ENCODE measurements around the gene NTSR1.

Gene NTSR1

DNA sequence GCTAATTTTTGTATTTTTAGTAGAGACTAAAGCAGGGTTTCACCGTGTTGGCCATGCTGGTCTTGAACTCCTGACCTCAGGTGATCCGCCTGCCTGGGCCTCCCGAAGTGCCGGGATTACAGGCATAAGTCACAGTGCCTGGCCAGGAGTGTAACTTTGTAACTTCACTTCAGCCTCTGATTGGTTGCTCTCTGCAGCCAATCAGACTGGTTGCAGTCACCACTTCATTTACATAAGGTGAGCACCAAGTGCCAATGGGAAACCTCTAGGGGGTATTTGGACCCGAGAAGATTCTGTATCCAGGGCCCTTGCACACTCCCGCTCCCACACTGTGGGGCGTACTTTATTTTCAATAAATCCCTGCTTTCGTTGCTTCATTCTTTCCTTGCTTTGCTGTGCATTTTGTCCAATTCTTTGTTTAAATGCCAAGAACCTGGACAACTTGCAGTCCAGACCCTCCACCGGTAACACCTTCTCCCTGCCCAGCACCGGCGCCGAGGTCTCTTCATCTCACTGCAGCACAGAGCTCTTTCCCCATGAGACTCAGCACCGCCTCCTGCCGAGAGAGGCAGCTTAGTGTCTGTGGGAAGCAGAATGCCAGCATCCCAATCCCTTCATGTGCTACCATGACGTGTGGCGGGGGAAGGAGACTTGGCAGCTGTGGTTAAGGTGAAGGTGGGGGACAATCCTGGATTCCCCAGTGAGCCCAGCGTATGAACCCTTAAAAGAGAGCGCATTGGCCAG, 73.7 kb downstream of the NTSR1 start:
- no peak for DNase-seq (ENCODE audit: low read depth in 2 of 3, low spot score in 1 of 3)

DNA sequence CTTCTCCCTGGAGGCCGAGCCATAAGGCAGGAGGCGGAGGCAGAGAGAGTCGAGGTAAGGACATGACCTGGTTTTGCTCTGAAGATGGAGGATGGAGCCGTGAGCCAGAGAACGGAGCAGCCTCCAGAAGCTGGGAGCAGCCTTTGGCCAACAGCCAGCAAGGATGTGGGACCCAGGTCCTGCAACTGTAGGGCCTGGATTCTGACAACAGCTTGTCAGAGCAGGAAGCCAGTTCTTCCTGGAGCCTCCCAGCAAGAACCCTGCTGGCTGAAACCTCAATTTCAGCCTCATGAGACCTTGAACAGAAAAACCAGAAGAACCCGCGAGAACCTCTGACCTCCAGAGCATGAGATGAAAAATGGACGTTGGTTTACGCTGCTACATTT, 74.2 kb downstream of the NTSR1 start:
- DNase-seq (ENCODE audit: low read depth in 2 of 3, low spot score in 1 of 3) = no peak

DNA sequence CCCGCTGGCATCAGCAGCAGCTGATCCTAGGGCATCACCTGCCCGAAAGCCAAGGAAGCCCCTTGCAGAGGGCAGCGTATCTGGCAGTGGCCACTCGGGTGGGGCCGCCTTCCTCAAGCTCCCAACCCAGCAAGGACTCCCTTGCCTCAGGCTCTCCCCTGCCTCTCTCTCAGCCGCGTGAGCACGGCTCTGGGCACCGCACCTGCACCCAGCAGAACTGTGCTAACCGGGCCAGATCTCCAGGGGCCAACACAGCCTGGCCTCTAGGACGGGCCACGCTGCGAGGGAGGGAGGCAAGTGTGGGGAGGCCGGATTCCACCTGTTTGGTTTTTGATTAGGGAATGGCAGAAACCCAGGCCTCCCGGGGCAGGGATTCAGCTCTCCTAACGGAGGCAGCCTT, 75.9 kb downstream of the NTSR1 start:
- DNase-seq (ENCODE audit: low read depth in 2 of 3, low spot score in 1 of 3) = no peak

DNA sequence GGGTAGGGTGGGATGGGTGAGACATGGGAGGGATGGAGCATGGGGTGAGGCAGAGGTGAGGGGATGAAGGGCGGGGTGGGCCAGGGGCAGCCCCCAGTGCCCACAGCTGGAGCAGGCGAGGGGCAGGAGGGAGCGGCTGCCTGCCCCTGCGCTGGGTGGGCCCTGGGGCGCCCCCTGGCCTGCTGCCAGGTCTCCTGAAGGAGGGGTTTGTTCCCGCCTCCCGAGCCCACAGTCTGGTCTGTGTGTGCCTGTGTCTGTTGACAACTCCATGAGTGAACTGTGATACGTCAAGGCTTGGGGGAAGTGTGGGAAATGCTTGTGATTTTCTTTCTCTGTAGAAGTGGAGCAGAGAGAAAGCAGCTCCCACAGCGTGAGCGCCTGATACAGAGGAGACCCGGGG, 76.8 kb downstream of the NTSR1 start:
- DNase-seq (ENCODE audit: low read depth in 2 of 3, low spot score in 1 of 3) = no peak

DNA sequence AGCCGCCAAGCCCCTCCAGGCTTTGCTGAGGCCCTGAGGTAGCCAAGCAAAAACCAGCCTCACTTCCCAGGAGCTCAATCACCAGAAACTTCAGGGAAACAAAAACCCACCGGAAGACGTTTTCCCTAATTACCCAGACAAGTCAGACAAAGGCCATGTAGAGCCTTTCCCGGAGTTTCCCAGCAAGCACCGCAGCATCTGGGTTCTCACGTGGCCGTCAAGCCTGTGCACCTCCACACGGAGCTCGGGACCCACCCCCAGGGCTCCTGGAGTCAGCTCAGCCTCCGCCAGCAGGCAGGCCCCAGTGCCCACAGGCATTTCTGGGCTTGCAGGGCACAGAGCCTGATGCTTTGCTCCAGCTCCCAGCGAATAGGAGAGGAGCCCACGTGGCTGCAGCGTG, 77.5 kb downstream of the NTSR1 start:
- no peak for DNase-seq (ENCODE audit: low read depth in 2 of 3, low spot score in 1 of 3)

DNA sequence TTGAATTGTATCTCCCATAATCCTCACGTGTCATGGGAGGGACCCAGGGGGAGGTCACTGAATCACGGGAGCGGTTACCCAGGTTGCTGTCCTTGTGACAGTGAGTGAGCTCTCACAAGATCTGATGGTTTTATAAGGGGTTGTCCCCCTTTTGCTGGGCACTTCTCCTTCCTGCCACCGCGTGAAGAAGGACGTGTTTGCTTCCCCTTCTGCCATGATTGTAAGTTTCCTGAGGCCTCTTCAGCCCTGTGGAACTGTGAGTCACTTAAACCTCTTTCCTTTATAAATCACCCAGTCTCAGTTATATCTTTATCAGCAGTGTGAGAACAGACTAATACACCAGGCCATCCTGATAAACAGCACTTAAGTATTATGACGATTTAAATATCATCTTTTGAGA, 78.7 kb downstream of the NTSR1 start:
- no peak for DNase-seq (ENCODE audit: low read depth in 2 of 3, low spot score in 1 of 3)

DNA sequence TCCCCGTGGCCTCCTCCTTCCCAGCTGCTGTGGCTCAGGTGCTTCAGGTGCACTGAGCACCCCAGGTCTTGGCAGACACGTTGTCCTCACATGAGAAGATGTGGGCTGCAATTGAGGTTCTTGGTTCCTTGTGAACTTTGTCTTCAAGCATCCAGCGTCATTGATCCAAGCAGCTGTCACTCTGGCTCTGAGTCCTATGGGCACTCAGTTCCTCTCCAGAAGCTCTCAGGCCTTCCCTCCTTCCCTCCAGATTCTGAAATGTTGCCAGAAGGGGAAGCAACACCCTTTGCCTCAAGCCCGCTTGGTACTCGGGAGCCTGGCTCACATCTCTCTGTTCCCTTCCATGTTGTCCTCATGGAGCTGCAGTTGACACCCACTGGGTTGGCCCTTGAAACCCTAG, 79.2 kb downstream of the NTSR1 start:
- DNase-seq (ENCODE audit: low read depth in 2 of 3, low spot score in 1 of 3) = no peak

DNA sequence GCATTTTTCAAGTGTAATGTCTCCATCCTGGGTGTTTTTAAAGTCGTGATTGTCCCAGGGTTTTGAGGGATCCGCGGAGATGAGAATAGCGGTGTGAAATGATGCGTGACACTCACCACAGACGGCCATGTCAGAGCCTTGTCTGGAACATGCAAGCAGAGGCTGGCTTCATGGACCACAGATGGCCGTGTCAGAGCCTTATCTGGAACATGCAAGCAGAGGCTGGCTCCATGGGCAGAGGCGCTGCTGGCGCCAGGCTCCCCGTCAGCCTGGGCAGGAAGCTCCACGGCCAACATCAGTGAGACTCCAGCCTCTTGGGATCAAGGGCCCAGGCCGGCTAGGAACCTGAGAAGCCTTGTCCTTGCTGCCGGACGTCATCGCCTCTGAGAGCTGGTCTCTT, 80.0 kb downstream of the NTSR1 start:
- no peak for DNase-seq (ENCODE audit: low read depth in 2 of 3, low spot score in 1 of 3)

DNA sequence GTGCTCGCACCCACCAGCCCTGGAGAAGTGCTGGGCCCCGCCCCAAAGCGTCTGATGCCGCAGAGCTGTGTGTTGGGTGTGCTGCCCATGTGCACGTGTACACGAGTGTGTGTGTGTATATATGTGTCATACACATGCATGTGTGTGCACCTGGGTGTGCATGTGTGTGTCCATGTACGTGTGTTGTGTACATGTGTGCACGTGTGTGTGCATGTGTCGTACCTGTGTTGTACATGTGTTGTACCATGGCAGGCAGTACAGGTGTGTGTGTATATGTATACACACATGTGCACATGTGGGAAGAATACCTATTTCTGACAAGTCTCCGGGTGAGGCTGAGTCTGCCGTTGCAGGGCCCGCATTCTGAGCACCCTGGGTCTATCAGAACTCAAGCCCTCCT, 81.4 kb downstream of the NTSR1 start:
- DNase-seq (ENCODE audit: low read depth in 2 of 3, low spot score in 1 of 3) = no peak

DNA sequence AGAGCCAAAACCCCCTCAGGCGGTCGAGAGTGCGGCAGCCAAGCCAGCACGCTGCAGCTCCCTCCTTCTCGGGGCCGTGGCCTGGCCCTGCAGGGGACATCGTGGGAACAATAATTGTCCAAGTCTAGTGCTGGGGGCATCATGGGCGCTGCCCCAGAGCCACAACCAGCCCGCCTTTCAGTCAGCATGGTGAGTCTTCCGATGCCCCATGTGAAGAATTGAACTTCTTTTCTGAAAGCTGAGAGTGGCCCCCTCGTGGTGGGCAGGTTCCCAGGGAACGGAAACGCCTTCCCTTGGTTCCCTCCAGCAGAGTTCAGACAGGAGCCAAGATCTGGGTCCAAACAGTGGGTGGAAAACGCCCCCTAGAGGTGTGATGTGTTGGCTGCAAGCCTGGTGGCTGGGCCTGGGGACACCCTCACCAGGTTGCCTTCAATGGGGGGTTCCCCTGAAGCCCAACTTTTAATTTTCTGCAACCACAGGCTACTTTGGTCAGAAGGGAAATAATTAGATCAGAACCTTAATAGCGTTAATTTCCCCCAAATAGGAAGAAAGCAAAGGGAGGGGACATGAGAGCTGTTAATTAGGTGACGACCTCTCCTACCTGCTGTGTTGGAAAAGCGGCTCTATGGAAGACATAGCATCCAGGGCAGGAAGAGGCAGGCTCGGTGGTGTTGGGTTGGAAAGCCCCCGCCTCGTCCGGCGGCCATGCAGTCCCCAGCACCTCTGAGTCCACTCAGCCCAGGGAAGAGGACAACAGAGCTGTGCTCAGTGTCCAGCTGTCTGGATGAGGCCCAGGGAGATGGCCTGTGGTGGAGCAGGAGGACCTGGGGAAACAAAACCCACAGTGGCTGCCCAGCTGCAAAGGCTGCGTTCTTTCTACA, 82.9 kb downstream of the NTSR1 start:
- DNase-seq (ENCODE audit: low read depth in 2 of 3, low spot score in 1 of 3) = peak; percentile 61 to 82 (median 68)

DNA sequence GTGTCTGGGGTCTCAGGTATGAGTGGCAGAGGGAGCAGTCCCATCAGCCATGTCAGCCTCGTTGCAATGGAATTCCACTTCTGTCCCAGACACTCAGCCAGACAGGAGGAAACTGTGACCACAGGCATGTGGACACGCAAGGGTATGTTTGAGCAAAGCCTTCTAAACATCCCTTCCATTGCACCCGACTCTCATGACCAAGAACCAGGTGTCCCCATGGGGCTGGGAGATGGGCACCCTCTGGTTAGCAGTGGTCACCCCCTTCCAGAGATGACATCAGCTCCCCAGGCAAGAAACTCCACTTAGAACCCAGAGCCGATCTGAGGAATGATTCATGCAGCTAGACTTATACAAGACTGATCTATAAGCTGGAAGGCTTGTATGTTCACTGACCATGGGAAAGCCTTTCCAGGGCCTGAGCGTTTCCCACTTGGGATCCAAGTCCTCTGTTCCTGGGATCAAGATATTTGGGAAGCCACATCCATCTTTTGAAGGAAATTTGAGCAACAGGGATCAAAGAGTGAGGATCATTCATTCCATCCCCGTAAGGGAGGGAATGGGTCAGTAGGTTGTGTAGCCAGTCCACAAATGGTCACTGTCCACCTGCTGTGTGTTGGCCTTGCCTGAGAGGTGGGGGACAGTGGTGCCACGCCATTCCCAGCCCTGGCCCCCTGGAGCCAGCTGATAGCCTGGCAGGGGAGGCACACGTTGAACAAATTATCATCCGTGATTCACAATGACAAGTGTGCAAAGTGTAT, 83.7 kb downstream of the NTSR1 start:
- no peak for DNase-seq (ENCODE audit: low read depth in 2 of 3, low spot score in 1 of 3)

DNA sequence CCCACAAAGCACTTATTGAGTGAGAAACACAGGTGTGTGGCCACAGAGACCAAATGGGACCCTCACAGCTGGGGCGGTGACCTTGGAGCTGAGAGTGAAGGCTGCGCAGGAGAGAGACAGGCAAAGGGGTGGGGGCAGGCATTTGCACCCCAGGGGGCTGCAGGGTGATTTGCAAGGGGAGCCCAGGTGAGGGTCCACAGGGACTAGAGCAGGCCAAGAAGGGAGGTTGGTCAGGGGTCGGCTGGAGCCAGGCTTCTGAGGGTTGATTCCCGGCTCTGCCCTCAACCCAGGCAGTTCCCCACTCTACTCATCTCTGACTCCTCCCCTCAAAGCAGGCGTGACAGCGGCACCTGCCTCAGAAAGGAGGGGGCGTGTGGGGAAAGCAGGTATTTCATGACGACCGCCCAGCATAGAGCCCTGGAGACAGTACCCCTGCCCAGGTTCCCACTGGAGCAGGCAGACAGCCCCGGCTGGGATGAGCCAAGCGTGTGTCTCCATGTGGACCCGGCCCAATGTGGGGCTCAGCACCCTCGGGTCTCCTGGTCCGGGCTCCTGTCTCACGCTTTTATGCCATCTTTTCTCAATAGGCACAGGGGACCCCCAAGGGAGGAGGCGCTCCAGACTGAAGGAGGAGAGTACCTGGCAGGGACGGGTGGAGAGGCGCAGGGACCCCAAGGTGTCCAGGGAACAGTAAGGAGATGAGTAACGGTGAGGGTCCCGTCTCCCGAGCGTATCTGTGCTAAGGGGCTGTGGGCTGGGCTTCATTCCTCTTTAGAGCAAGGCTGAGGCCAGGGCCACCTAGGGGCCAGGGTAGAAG, 84.5 kb downstream of the NTSR1 start:
- DNase-seq (ENCODE audit: low read depth in 2 of 3, low spot score in 1 of 3) = no peak

DNA sequence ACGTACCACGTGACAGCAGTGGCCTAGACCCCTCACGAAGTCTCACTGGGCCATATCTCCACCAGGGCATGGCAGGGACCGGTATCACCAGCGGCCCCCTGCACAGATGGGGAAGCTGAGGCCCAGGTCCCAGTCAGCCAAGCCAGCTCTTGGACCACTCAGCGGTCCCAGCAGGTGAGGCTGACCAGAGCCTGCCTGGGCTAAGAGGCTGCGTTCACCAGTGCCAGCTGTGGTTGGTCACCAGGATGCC, 85.0 kb downstream of the NTSR1 start:
- DNase-seq (ENCODE audit: low read depth in 2 of 3, low spot score in 1 of 3) = no peak

DNA sequence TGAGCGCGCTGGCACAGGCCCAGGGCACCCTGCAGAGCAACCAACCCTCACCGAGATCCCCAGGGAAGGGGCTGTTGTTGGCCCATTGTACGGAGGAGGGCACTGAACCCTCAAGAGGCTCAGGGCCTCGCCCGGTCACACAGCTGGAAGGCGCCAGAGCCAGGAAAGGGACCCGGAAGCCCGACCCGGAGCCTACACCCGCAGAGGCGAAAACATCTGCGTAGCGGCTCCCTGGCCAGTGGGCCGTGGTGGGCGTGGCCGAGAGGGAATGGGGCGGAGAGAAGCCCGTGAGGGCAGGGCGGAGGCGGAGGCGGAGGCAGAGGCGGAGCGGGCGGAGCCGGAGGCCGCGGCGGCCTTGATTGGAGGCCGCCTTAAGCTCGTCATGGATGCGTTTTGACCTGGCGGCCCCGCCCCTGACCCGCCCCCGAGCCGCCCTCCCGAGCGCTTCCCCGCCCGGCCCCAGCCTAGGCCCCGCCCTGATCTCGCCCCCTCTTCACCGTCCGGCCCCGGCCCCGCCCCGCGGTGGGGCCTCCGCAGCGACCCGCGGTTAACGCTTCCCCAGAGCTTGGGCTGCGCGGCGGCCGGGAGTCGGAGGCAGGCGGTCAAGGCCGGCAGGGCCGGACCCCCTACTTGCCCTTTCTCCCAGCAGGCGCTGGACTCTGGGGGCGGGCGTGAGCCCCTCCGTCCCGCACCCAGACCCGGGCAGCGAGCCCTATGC, 85.5 kb downstream of the NTSR1 start:
- peak; percentile 89 to 96 (median 95) for DNase-seq (ENCODE audit: low read depth in 2 of 3, low spot score in 1 of 3)

DNA sequence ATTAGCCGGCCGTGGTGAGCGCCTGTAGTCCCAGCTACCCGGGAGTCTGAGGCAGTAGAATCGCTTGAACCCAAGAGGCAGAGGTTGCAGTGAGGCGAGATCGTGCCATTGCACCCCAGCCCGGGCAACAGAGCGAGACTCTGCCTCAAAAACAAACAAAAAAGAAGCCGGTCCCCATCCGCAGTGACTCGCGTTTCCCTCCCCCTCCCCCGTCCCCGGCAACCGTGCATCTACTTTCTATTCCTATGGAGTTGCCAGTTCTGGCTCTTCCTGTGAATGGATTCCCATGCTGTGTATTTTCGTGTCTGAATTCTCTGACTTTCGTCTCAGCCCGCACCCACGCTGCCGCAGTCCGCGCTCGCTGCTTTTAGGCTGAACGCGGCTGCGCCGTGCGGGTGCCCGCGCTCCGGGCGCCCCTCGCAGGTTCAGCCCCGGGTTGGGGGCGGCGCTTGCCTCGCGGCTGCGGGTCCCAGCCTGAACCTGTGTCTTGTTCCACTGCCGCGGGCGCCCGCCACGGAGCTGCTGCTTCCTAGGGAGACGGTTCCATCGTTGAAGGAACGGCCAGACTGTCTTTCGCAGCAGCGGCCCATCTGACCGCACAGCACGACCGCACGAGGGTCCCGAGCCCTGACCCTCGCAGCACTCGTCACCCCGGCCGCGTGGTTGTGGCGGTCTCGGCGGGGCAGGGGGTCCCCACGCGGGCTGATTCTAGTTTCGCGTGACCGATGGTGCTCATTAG, 86.6 kb downstream of the NTSR1 start:
- DNase-seq (ENCODE audit: low read depth in 2 of 3, low spot score in 1 of 3) = peak; percentile 40 to 63 (median 45)

DNA sequence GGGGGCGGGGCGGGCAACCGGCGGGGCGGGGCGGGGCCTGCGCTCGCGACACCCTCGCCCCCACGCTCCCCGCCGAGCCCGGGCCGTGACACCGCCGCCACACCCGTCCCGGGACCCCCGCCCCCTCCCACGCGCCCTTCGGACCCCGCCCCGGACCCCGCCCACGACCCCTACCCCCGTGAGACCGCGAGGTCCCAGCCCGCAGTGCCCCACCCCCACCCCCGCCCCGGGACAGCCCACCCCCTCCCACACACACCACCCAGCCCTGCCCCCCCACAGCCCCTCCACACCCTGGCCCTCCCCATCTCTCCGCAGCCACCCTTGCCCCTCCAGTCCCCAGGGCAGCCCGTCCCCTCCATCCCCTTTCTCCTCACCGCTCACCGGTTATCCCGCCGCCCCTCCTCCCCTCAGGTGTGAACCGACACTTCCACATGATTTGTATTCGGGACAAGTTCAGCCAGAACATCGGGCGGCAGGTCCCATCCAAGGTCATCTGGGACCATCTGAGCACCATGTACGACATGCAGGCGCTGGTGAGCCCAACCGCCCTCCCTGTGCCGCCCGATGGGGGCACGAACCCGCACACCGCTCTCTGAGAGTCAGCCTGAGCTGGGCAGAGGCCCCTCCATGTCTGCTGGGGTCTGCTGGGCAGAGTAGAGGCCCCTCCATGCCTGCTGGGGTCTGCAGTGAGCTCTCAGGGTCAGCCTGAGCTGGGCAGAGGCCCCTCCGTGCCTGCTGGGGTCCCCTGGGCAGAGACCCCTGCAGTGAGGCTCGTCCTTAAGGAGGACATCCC, 88.3 kb downstream of the NTSR1 start:
- DNase-seq (ENCODE audit: low read depth in 2 of 3, low spot score in 1 of 3) = no peak

DNA sequence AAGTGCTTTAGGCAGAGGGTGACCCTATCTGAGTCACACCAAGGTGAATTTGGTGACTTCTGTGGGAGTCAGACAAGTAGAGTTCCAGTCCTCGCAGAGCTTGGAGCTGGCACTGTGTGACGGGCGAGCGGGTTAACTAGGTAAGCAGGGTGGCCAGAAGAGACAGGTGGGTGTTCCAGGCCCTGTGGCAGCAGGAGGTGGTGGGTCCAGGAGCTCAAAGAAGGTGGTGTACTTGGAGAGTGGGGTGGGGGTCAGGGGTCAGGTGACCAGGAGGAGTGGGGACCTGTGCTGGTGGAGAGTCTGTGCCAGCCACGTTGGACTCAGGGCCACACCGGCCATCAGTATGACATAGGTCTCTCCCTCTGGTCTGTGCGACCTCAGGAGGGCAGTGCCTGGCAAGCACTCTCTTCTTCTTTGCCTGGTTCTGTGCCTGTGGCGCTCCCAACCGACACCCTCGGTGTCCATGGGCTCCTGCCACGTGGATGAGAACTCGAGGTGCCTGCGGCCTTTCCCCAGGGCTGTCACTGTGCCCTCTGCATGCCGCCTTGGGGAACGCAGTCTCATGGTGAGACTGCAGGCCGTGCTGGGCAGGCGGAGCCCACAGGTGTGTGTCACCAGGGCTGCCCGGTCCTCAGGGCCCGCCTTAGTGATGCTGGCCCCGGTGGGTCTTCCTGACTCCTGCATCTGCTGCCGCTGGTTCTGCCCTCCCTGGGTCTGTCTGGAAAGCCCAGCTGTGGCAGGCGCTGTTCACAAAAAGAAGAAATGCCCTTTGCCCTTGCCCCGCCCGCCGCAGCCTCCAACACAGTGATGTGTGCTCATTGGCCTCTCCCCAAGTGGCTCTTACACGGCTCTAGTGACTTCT, 89.3 kb downstream of the NTSR1 start:
- DNase-seq (ENCODE audit: low read depth in 2 of 3, low spot score in 1 of 3) = no peak

DNA sequence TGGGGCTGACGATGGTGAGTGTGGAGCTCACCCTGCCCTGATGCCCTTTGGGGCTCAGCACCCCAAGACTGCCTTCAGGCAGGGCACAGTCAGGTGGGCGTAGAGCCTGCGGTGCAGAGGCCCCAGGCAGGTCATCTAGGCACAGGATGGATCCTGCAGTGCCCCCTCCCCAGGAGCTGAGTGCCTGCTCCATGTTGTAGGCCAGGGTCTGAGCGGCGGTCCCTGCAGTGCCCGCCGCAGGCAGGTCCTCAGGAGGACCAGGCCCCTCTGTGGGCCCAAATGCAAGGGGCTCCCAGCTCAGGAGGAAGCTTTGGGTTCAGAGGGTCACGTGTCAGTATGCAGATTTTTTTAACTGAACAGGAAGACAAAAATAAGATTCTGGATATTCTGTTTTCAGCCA, 90.4 kb downstream of the NTSR1 start:
- DNase-seq (ENCODE audit: low read depth in 2 of 3, low spot score in 1 of 3) = no peak

Measured in stimulated activated CD4-positive, alpha-beta T cell treated with anti-CD3 and anti-CD28 coated beads, Interleukin-12 subunit alpha, Interleukin-12 subunit beta, amount 100 ng/mL, for 48 hours (primary cell).